Retinal pigment epithelial cell (primary cell): ENCODE measurements around the gene BBS9.

ENCODE experiments used
- DNase-seq: peaks from one replicate; pipeline ENCODE4 v3.0.0-alpha.2; 2010; ENCODE audit warnings: low read depth
- H3K4me3 ChIP-seq: 2 replicates; pipeline ENCODE4 v1.5.1; 2011; ENCODE audit warnings: mild to moderate bottlenecking, low read length, control low read depth, moderate library complexity
- CTCF ChIP-seq: conservative IDR thresholded peaks from 2 replicates; pipeline ENCODE4 v1.5.1; 2011; ENCODE audit warnings: low read depth, low read length, control low read depth, inconsistent platforms

The BBS9 gene

GRCh38 chr7:33597181-33597580 lies 467.8 kb downstream of the BBS9 start:
- no peak for DNase-seq
- no peak overlapping the region for H3K4me3 ChIP-seq
- no peak for TF ChIP-seq CTCF

GRCh38 chr7:33601101-33601500 lies 471.7 kb downstream of the BBS9 start:
- no peak for DNase-seq
- no peak for TF ChIP-seq CTCF

GRCh38 chr7:33601884-33602283 lies 472.5 kb downstream of the BBS9 start:
- DNase-seq = no peak
- no peak overlapping the region for H3K4me3 ChIP-seq
- TF ChIP-seq CTCF = no peak

More at GRCh38 chr7:33601101-33601500, 471.7 kb downstream of the BBS9 start:
- H3K4me3 ChIP-seq = no peak overlapping the region

GRCh38 chr7:33604056-33604455 lies 474.7 kb downstream of the BBS9 start:
- no peak overlapping the region for H3K4me3 ChIP-seq
- TF ChIP-seq CTCF = no peak
- no peak for DNase-seq

- DNase-seq = no peak
- no peak overlapping the region for H3K4me3 ChIP-seq
- no peak for TF ChIP-seq CTCF
Measured at GRCh38 chr7:33610918-33611317, 481.6 kb downstream of the BBS9 start.

GRCh38 chr7:33612442-33612841 lies 483.1 kb downstream of the BBS9 start:
- DNase-seq = no peak
- no peak for TF ChIP-seq CTCF
- no peak overlapping the region for H3K4me3 ChIP-seq

GRCh38 chr7:33614357-33615117 lies 485.2 kb downstream of the BBS9 start:
- H3K4me3 ChIP-seq = no peak overlapping the region
- no peak for TF ChIP-seq CTCF
- DNase-seq = no peak
